B cell (primary cell): Measurements from ENCODE around the gene SWI5. TPM values are rescaled to one million over a fixed set of nuclear protein-coding genes. Genes with fewer than 3 reads are reported as not detected.

ENCODE experiments used
- ATAC-seq: fragments of 200-7000 bp; cut with Tn5 transposase; one replicate; pipeline ENCODE4 v1.10.0; 2021; ENCODE audit warnings: low read depth, mild to moderate bottlenecking, moderate number of reproducible peaks, moderate library complexity
- CTCF ChIA-PET: fragments of 350-600 bp; sonication (Branson Sonifier 250); formaldehyde crosslinking; loops from one replicate; lab custom pipeline; 2021; ENCODE audit warnings: antibody characterized with exemption, inconsistent platforms; lab: Charles Lee
- POLR2A ChIA-PET: fragments of 350-600 bp; sonication (Branson Sonifier 250); formaldehyde crosslinking; loops from one replicate; lab custom pipeline; 2021; ENCODE audit warnings: antibody characterized with exemption; lab: Charles Lee
- DNase-seq: peaks from one replicate; pipeline ENCODE4 v3.0.0; 2013
- H2AFZ ChIP-seq: 2 replicates; pipeline ENCODE4 v1.6.1; 2012; ENCODE audit warnings: mild to moderate bottlenecking, low read depth, low read length; ENCODE audit not compliant: insufficient read depth, poor library complexity, severe bottlenecking
- H3K27ac ChIP-seq, 2 donors: 1 replicate in 1 of 2; 2 replicates in 1 of 2; pipeline ENCODE4 v1.5.1; 2012 to 2013; ENCODE audit warnings: low read length in 2 of 2, mild to moderate bottlenecking in 2 of 2, moderate library complexity in 1 of 2
- H3K27me3 ChIP-seq, 4 experiments: fragments of 200-600 bp in 1 of 4; sonication (generic) in 1 of 4; replicated peaks in 1 of 4; 1 replicate in 2 of 4; 2 replicates in 2 of 4; pipeline versions ENCODE4 v1.6.1 to v1.7.0; 2013 to 2016; ENCODE audit warnings: low read length in 3 of 4, mild to moderate bottlenecking in 2 of 4, mixed read lengths in 1 of 4, moderate library complexity in 1 of 4; ENCODE audit not compliant: insufficient read depth in 4 of 4, control insufficient read depth in 3 of 4; ENCODE audit errors: control extremely low read depth in 1 of 4
- H3K36me3 ChIP-seq, 2 experiments: replicated peaks in 1 of 2; 1 replicate in 1 of 2; 2 replicates in 1 of 2; pipeline versions ENCODE4 v1.6.1 to v1.7.1; 2013; ENCODE audit warnings: low read length in 1 of 2; ENCODE audit not compliant: insufficient read depth in 2 of 2, control insufficient read depth in 1 of 2; ENCODE audit errors: control extremely low read depth in 1 of 2, extremely low read depth in 1 of 2
- H3K4me1 ChIP-seq, 2 donors: fragments of 200-600 bp in 1 of 2; sonication (generic) in 1 of 2; 1 replicate in 1 of 2; 2 replicates in 1 of 2; pipeline versions ENCODE4 v1.5.1 to v1.6.1; 2013 to 2017; ENCODE audit warnings: low read length in 2 of 2; ENCODE audit not compliant: control insufficient read depth in 2 of 2, insufficient read depth in 2 of 2
- H3K4me2 ChIP-seq: replicated peaks from 2 replicates; pipeline ENCODE3; 2012; ENCODE audit warnings: mild to moderate bottlenecking, low read depth, low read length; ENCODE audit not compliant: poor library complexity, severe bottlenecking
- H3K4me3 ChIP-seq, 5 experiments: fragments of 200-600 bp in 1 of 5; sonication (generic) in 1 of 5; 1 replicate in 3 of 5; 2 replicates in 2 of 5; pipeline versions ENCODE4 v1.5.1 to v1.7.0; 2011 to 2016; ENCODE audit warnings: low read length in 4 of 5, mild to moderate bottlenecking in 4 of 5, low read depth in 2 of 5, control low read depth in 1 of 5, moderate library complexity in 1 of 5; ENCODE audit not compliant: insufficient read depth in 1 of 5; ENCODE audit errors: control extremely low read depth in 1 of 5, extremely low read depth in 1 of 5
- H3K79me2 ChIP-seq: fragments of 200-600 bp; sonication (generic); one replicate; pipeline ENCODE4 v1.6.0; 2016; ENCODE audit warnings: low read length; ENCODE audit not compliant: control insufficient read depth, insufficient read depth
- H3K9ac ChIP-seq: fragments of 200-600 bp; sonication (generic); 2 replicates; pipeline ENCODE4 v1.6.1; 2017; ENCODE audit warnings: mild to moderate bottlenecking, low read length, moderate library complexity
- H3K9me3 ChIP-seq, 3 donors: one replicate each; pipeline versions ENCODE4 v1.6.1 to v1.7.1; 2013; ENCODE audit warnings: low read length in 2 of 3; ENCODE audit not compliant: control insufficient read depth in 2 of 3, insufficient read depth in 1 of 3; ENCODE audit errors: control extremely low read depth in 1 of 3
- H4K20me1 ChIP-seq: 2 replicates; pipeline ENCODE4 v1.6.0; 2012; ENCODE audit warnings: mild to moderate bottlenecking, low read length; ENCODE audit not compliant: insufficient read depth, control insufficient read depth, poor library complexity, severe bottlenecking
- H3K27ac Mint-ChIP-seq: one replicate; pipeline ENCODE4 v1.8.0; 2021; ENCODE audit warnings: mixed read lengths
- H3K27me3 Mint-ChIP-seq: one replicate; pipeline ENCODE4 v1.8.0; 2021; ENCODE audit warnings: mixed read lengths
- H3K4me1 Mint-ChIP-seq: one replicate; pipeline ENCODE4 v1.8.0; 2021; ENCODE audit warnings: mixed read lengths
- H3K4me3 Mint-ChIP-seq: one replicate; pipeline ENCODE4 v1.8.0; 2021; ENCODE audit warnings: mixed read lengths
- H3K9me3 Mint-ChIP-seq: one replicate; pipeline ENCODE4 v1.8.0; 2022; ENCODE audit warnings: mixed read lengths; ENCODE audit not compliant: insufficient read depth
- EZH2 ChIP-seq: IDR thresholded peaks from 2 replicates; pipeline ENCODE4 v1.6.1; 2012; ENCODE audit warnings: borderline replicate concordance, low read depth, mild to moderate bottlenecking, moderate library complexity, low read length; ENCODE audit not compliant: insufficient read depth, poor library complexity, severe bottlenecking
- whole genome bisulfite sequencing: methylation state at CpG from one replicate; pipeline ENCODE4 v1.1.5; 2013; ENCODE audit warnings: missing lambda C conversion rate; ENCODE audit not compliant: insufficient coverage; 5-methylcytosine and 5-hydroxymethylcytosine counted together
- intact Hi-C: fragments of 100-400 bp; cut with micrococcal nuclease; formaldehyde crosslinking; loops from one replicate; pipeline ENCODE4 v1.10.0; 2022
- polyA plus RNA-seq: library from polyadenylated mRNA; depleted of rRNA; stranded (reverse); fragments of >200 nt; gene quantifications from 2 replicates; pipeline ENCODE4 v1.2.3, GENCODE V29; 2012
- total RNA-seq, 2 donors: library from RNA; stranded (reverse); fragments of 120-200 nt in 1 of 2; gene quantifications; 1 replicate in 1 of 2; 2 replicates in 1 of 2; pipeline versions ENCODE4 v1.2.3 to v1.2.4, GENCODE V29; 2013 to 2022
- TF ChIP-seq, protein P1 (sequence below): fragments of 200-600 bp; IDR thresholded peaks from one replicate; pipeline ENCODE4 v1.8.0; 2022; ENCODE audit warnings: antibody characterized with exemption, mild to moderate bottlenecking

SWI5 gene
- total and polyA plus RNA-seq, 2 donors (not counting 1 experiment from before 2014, with no cell fraction given) = 8.6 to 23.3 TPM

DNA sequence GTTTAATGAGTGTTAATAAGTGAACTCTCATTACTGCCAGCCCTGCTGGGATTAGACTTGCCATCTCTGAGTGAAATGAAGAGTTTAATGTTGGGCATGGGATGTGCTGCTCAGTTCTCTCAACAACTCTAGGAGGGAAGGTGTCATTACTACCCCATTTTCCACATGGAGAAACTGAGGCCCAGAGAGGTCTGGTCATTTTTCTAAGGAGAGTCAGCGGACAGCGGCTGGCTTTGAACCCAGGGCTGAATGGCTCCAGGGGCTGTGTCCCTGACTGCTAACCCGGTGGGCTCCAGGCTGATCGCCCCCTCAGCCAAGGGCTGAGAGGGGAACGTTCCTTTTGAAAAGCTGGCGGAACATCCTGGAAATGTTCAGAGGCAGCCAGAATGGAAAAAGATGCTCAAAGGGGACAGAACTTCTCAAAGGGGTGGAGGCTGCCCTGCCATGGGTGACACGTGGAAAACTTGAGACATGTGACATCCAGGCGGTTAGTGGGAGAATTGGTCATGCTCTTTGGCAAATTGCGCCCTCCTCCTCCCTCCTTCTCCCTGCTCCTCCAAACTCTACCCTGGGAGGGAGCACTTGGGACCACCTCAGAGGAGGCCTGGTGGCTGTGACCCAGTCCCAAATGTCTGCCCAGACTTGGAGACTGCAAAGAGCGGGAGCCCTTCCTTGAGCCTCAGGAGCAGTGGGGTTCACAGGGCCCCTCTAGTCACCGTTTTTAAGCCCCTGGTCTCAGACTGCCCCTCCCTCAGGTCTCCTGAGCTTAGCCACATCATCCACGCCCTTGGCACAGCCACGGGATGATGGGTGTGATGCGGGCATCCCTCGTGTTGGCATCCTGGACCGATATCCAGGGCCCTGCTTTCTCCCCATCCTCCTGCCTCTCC lies 44.2 kb upstream of the SWI5 start:
- ATAC-seq = no peak
- Histone ChIP-seq H3K27me3 (no peaks in the 10 kb centered on the region), H3K27ac (no peak overlapping the region), H3K36me3 (no peaks in the 10 kb centered on the region), H2AFZ (no peak overlapping the region), H3K4me1 (no peaks in the 10 kb centered on the region), H4K20me1 (no peaks in the 10 kb centered on the region), H3K9ac (no peak overlapping the region), H3K4me3 (no peak overlapping the region), H3K4me2 (no peak overlapping the region), H3K9me3 (peaks cover 0 to 3% (median 0%) of the 10 kb centered on the region in 3 donors), H3K79me2 (no peaks in the 10 kb centered on the region)
- Mint-ChIP-seq H3K27me3 (peaks cover 4% of the 10 kb centered on the region), H3K4me3 (no peak overlapping the region), H3K27ac (no peak overlapping the region), H3K9me3 (no peaks in the 10 kb centered on the region), H3K4me1 (no peaks in the 10 kb centered on the region)
- no peak for TF ChIP-seq EZH2
- TF ChIP-seq, protein P1, sequence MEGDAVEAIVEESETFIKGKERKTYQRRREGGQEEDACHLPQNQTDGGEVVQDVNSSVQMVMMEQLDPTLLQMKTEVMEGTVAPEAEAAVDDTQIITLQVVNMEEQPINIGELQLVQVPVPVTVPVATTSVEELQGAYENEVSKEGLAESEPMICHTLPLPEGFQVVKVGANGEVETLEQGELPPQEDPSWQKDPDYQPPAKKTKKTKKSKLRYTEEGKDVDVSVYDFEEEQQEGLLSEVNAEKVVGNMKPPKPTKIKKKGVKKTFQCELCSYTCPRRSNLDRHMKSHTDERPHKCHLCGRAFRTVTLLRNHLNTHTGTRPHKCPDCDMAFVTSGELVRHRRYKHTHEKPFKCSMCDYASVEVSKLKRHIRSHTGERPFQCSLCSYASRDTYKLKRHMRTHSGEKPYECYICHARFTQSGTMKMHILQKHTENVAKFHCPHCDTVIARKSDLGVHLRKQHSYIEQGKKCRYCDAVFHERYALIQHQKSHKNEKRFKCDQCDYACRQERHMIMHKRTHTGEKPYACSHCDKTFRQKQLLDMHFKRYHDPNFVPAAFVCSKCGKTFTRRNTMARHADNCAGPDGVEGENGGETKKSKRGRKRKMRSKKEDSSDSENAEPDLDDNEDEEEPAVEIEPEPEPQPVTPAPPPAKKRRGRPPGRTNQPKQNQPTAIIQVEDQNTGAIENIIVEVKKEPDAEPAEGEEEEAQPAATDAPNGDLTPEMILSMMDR = no peak
- ChIA-PET POLR2A (no interaction called here), CTCF (no interaction called here)
- intact Hi-C loops = no loop called here
- DNase-seq = no peak
- WGBS = 80% methylated on average over 16 of the region's 16 CpGs
